ENCODE measurements around the gene COMMD10.

Gene COMMD10

GRCh38 chr5:116296335-116297072 lies 211.7 kb downstream of the COMMD10 start:
- no peak for DNase-seq

- DNase-seq: no peak
These were observed 212.5 kb downstream of the COMMD10 start for GRCh38 chr5:116297296-116297814.

GRCh38 chr5:116299746-116300640 lies 215.2 kb downstream of the COMMD10 start:
- no peak for DNase-seq

- DNase-seq: no peak
These were observed 216.3 kb downstream of the COMMD10 start for GRCh38 chr5:116301110-116301509.

GRCh38 chr5:116303340-116303739 lies 218.5 kb downstream of the COMMD10 start:
- no peak for DNase-seq

- no peak for DNase-seq
These were observed 219.0 kb downstream of the COMMD10 start for GRCh38 chr5:116303810-116304209.

- no peak for DNase-seq
These were observed 221.1 kb downstream of the COMMD10 start for GRCh38 chr5:116305899-116306298.

GRCh38 chr5:116306846-116307245 lies 222.0 kb downstream of the COMMD10 start:
- no peak for DNase-seq

- no peak for DNase-seq
These were observed 223.6 kb downstream of the COMMD10 start for GRCh38 chr5:116308391-116308790.

- DNase-seq: no peak
These were observed 228.5 kb downstream of the COMMD10 start for GRCh38 chr5:116313366-116313765.

- no peak for DNase-seq
These were observed 230.7 kb downstream of the COMMD10 start for GRCh38 chr5:116315531-116315930.

GRCh38 chr5:116318091-116318854 lies 233.4 kb downstream of the COMMD10 start:
- no peak for DNase-seq

GRCh38 chr5:116320486-116320885 lies 235.7 kb downstream of the COMMD10 start:
- no peak for DNase-seq

GRCh38 chr5:116329503-116329902 lies 244.7 kb downstream of the COMMD10 start:
- no peak for DNase-seq

- DNase-seq: no peak
These were observed 256.0 kb downstream of the COMMD10 start for GRCh38 chr5:116340799-116341198.

Measured in inflammatory macrophage treated with lipopolysaccharide for 4 hours (primary cell).